ENCODE measurements around the gene PKP4. TPM values are rescaled to one million over a fixed set of nuclear protein-coding genes. Genes with fewer than 3 reads are reported as not detected.

PKP4 gene
- total RNA-seq, 1 experiment from 2014 or later = 59.1 TPM

- Histone ChIP-seq H3K27ac (no peak overlapping the region), H3K36me3 (ENCODE audit: low read depth) (no peaks in the 10 kb centered on the region), H3F3A (ENCODE audit: insufficient read depth, low read depth) (peaks cover 26% of the 10 kb centered on the region), H3K4me2 (no peak overlapping the region), H3K79me2 (ENCODE audit: low read depth) (no peaks in the 10 kb centered on the region), H3K4me1 (replicated peaks; ENCODE audit: insufficient read depth) (peaks cover 24% of the 10 kb centered on the region), H3K4me3 (no peak overlapping the region), H3K27me3 (ENCODE audit: insufficient read depth, low read depth) (no peaks in the 10 kb centered on the region), H3K9me3 (ENCODE audit: insufficient read depth, low read depth) (no peaks in the 10 kb centered on the region), H4K20me1 (ENCODE audit: insufficient read depth) (no peaks in the 10 kb centered on the region), H3K9me2 (ENCODE audit: insufficient read depth) (no peaks in the 10 kb centered on the region), H2AFZ (no peak overlapping the region)
- CTCF ChIA-PET = no interaction called here
- BruUV-seq (replicated peaks) = no TSS peak
- TF ChIP-seq CTCF (conservative IDR thresholded peaks at IDR 0.05) (no peak), EZH2 (IDR thresholded peaks at IDR 0.05; ENCODE audit: low read depth) (no peak)
- intact Hi-C loops (cut with micrococcal nuclease; ENCODE audit: unreplicated experiment) = no loop called here
- POLR2A ChIA-PET (ENCODE audit: unreplicated experiment) = no interaction called here
- DNase-seq = no peak
These were observed 262.7 kb downstream of the PKP4 start for GRCh38 chr2:158719403-158719802.

- Histone ChIP-seq H3K4me1 (replicated peaks; ENCODE audit: insufficient read depth) (peaks cover 40% of the 10 kb centered on the region), H3K4me3 (no peak overlapping the region), H3K36me3 (ENCODE audit: low read depth) (no peaks in the 10 kb centered on the region), H3K9me3 (ENCODE audit: insufficient read depth, low read depth) (no peaks in the 10 kb centered on the region), H3K9me2 (ENCODE audit: insufficient read depth) (no peaks in the 10 kb centered on the region), H3K27me3 (ENCODE audit: insufficient read depth, low read depth) (no peaks in the 10 kb centered on the region), H3K4me2 (peak overlapping the region; percentile 80), H4K20me1 (ENCODE audit: insufficient read depth) (no peaks in the 10 kb centered on the region), H3K79me2 (ENCODE audit: low read depth) (no peaks in the 10 kb centered on the region), H3K27ac (peak overlapping the region; percentile 80), H2AFZ (no peak overlapping the region), H3F3A (ENCODE audit: insufficient read depth, low read depth) (peaks cover 29% of the 10 kb centered on the region)
- ChIA-PET CTCF (interaction anchor here (2.6 kb wide), 1 partner anchor 23 kb away, joined by 10 read pairs; no protein-coding TSS in a partner anchor), POLR2A (ENCODE audit: unreplicated experiment) (no interaction called here)
- no peak for DNase-seq
- BruUV-seq (replicated peaks) = no TSS peak
- TF ChIP-seq EZH2 (IDR thresholded peaks at IDR 0.05; ENCODE audit: low read depth) (no peak), CTCF (conservative IDR thresholded peaks at IDR 0.05) (no peak)
- intact Hi-C loops (cut with micrococcal nuclease; ENCODE audit: unreplicated experiment) = loop anchor here (10.0 kb wide), 1 partner anchor 268 kb away; the partner anchor contains the start of genes CCDC148 and PKP4
These were observed 265.7 kb downstream of the PKP4 start for GRCh38 chr2:158722266-158723105.

GRCh38 chr2:158723181-158723838 lies 266.6 kb downstream of the PKP4 start:
- peak overlapping the region; percentile 80 for H3K4me2 ChIP-seq
- ChIA-PET CTCF (interaction anchor here (0.6 to 2.6 kb wide), 4 partner anchors 12 to 126 kb away, joined by 3 to 10 read pairs (median 6); no protein-coding TSS in a partner anchor), POLR2A (ENCODE audit: unreplicated experiment) (no interaction called here)
- intact Hi-C loops (cut with micrococcal nuclease; ENCODE audit: unreplicated experiment) = loop anchor here (10.0 kb wide), 1 partner anchor 269 kb away; the partner anchor contains the start of genes CCDC148 and PKP4
- H3K9me2 ChIP-seq (ENCODE audit: insufficient read depth) = no peaks in the 10 kb centered on the region
- H3K4me1 ChIP-seq (replicated peaks; ENCODE audit: insufficient read depth) = peaks cover 40% of the 10 kb centered on the region
- H3K9me3 ChIP-seq (ENCODE audit: insufficient read depth, low read depth) = no peaks in the 10 kb centered on the region
- H2AFZ ChIP-seq = no peak overlapping the region
- peak overlapping the region; percentile 80 for H3K27ac ChIP-seq
- H3K79me2 ChIP-seq (ENCODE audit: low read depth) = no peaks in the 10 kb centered on the region
- no TSS peak for BruUV-seq (replicated peaks)
- peaks cover 29% of the 10 kb centered on the region for H3F3A ChIP-seq (ENCODE audit: insufficient read depth, low read depth)
- H3K27me3 ChIP-seq (ENCODE audit: insufficient read depth, low read depth) = no peaks in the 10 kb centered on the region
- no peak overlapping the region for H3K4me3 ChIP-seq
- TF ChIP-seq CTCF (conservative IDR thresholded peaks at IDR 0.05) (no peak), EZH2 (IDR thresholded peaks at IDR 0.05; ENCODE audit: low read depth) (no peak)
- H3K36me3 ChIP-seq (ENCODE audit: low read depth) = no peaks in the 10 kb centered on the region
- no peaks in the 10 kb centered on the region for H4K20me1 ChIP-seq (ENCODE audit: insufficient read depth)
- DNase-seq = peak; percentile 41 to 74

Data from PC-9 (cell line).